Right lobe of liver (tissue), 6 donors: ENCODE measurements around the gene PTPRD. TPM values are rescaled to one million over a fixed set of nuclear protein-coding genes. Genes with fewer than 3 reads are reported as not detected.
A peak's percentile ranks its signal among the peaks of the same experiment; 100 is the strongest.
"Not testable (repeated sequence)": the region's sequence is repeated elsewhere in the genome, so short reads cannot be mapped to it uniquely, and the experiment has no call there.

Experiments used
- ATAC-seq, 4 donors: fragments of 200-7000 bp; cut with Tn5 transposase; one replicate each; pipeline ENCODE4 v1.9.1; 2020; ENCODE audit warnings: mild to moderate bottlenecking in 4 of 4, moderate library complexity in 4 of 4
- DNase-seq, 3 donors: peaks; one replicate each; pipeline ENCODE4 v3.0.0-alpha.2; 2020
- H3K27ac ChIP-seq, 3 donors: fragments of 200-600 bp; one replicate each; pipeline ENCODE4 v1.8.0; 2022
- H3K27me3 ChIP-seq, 2 donors: fragments of 200-600 bp; one replicate each; pipeline ENCODE4 v1.8.0; 2022
- H3K36me3 ChIP-seq, 4 donors: fragments of 200-600 bp; sonication (generic) in 1 of 4; one replicate each; pipeline versions ENCODE4 v1.5.1 to v1.8.0; 2017 to 2022; ENCODE audit warnings: control low read depth in 1 of 4
- H3K4me1 ChIP-seq, 4 donors: fragments of 200-600 bp; sonication (generic) in 1 of 4; one replicate each; pipeline versions ENCODE4 v1.5.1 to v1.8.0; 2017 to 2022; ENCODE audit warnings: control low read depth in 1 of 4
- H3K4me3 ChIP-seq, 3 donors: fragments of 200-600 bp; one replicate each; pipeline ENCODE4 v1.8.0; 2022
- H3K9me3 ChIP-seq, 4 donors: fragments of 200-600 bp; sonication (generic) in 1 of 4; one replicate each; pipeline versions ENCODE4 v1.5.1 to v1.8.0; 2017 to 2022; ENCODE audit warnings: control low read depth in 1 of 4
- CTCF ChIP-seq, 4 donors: fragments of 200-600 bp in 3 of 4; fragments of 450-650 bp in 1 of 4; IDR thresholded peaks; one replicate each; pipeline versions ENCODE4 v1.5.1 to v1.8.0; 2016 to 2022; ENCODE audit warnings: antibody characterized with exemption in 4 of 4, mild to moderate bottlenecking in 2 of 4
- POLR2A ChIP-seq: fragments of 450-650 bp; IDR thresholded peaks from one replicate; pipeline ENCODE4 v1.6.1; 2017; ENCODE audit warnings: antibody characterized with exemption, mild to moderate bottlenecking
- WGBS: methylation state at CpG from one replicate; pipeline ENCODE4 v1.1.6; 2018; ENCODE audit warnings: low coverage, low lambda C conversion rate; ENCODE audit not compliant: insufficient coverage; ENCODE audit errors: missing lambda C conversion rate; 5-methylcytosine and 5-hydroxymethylcytosine counted together
- intact Hi-C, 2 donors: fragments of 100-400 bp; cut with DNase I; formaldehyde crosslinking; loops; one replicate each; pipeline versions ENCODE4 v1.11.2 to v1.14.1; 2022
- total RNA-seq, 6 experiments: library from RNA; depleted of rRNA in 2 of 6; stranded (reverse); fragments of >200 nt in 2 of 6; fragmentation: NEBNext Ultra II Directional in 3 of 6; extraction: Animal tissue kit (Norgen Biotek cat#: 25700) in 3 of 6; gene quantifications; one replicate each; pipeline versions ENCODE4 v1.1.0 to v1.2.4, GENCODE V29; 2016 to 2023
- donor health status: DM: no; HTN: yes; CAD: no.
- donor health status: DM: no; HTN: no; CAD: no.
- donor health status: DM: no; HTN: no; CAD: no.
- donor health status: DM: no; HTN: yes; CAD: no.
- donor health status: DM: no; HTN: yes; CAD: no.

The PTPRD gene
- total RNA-seq, 6 experiments from 2014 or later, result 5.4 to 29.8 (median 13.9) TPM

- ATAC-seq, result no peak
- H3K4me1 ChIP-seq, result no peaks in the 10 kb centered on the region
- H3K9me3 ChIP-seq, result no peaks in the 10 kb centered on the region
- H3K27ac ChIP-seq, result no peak overlapping the region
- no peaks in the 10 kb centered on the region for H3K36me3 ChIP-seq
- no peak for DNase-seq
- intact Hi-C loops, result no loop called here
- TF ChIP-seq POLR2A (no peak), CTCF (IDR thresholded peaks at IDR 0.05) (no peak)
- 59% methylated on average over 1 of the region's 1 CpG for WGBS
- H3K27me3 ChIP-seq, result no peaks in the 10 kb centered on the region
- H3K4me3 ChIP-seq, result no peak overlapping the region
These were observed 1534.5 kb downstream of the PTPRD start for GRCh38 chr9:9078301-9078700.

GRCh38 chr9:9061627-9062026 lies 1551.2 kb downstream of the PTPRD start:
- TF ChIP-seq POLR2A (no peak), CTCF (IDR thresholded peaks at IDR 0.05) (no peak)

GRCh38 chr9:9054354-9054992 lies 1558.3 kb downstream of the PTPRD start:
- no peak for TF ChIP-seq POLR2A
- intact Hi-C loops, result no loop called here
- no peaks in the 10 kb centered on the region for H3K9me3 ChIP-seq
- 27% methylated on average over 3 of the region's 3 CpGs for WGBS
- H3K27me3 ChIP-seq, result no peaks in the 10 kb centered on the region
- no peaks in the 10 kb centered on the region for H3K36me3 ChIP-seq
- DNase-seq, result no peak
- peaks cover 0 to 14% (median 0%) of the 10 kb centered on the region in 4 donors for H3K4me1 ChIP-seq
- H3K4me3 ChIP-seq, result no peak overlapping the region
- no peak overlapping the region for H3K27ac ChIP-seq
- ATAC-seq, result peak; percentile 93 to 99 (median 98)

More at GRCh38 chr9:9061627-9062026, 1551.2 kb downstream of the PTPRD start:
- no peaks in the 10 kb centered on the region for H3K36me3 ChIP-seq
- no peak overlapping the region for H3K27ac ChIP-seq
- DNase-seq (no peak), ATAC-seq (no peak)
- H3K4me3 ChIP-seq, result no peak overlapping the region
- intact Hi-C loops, result no loop called here
- H3K27me3 ChIP-seq, result no peaks in the 10 kb centered on the region
- WGBS, result 27% methylated on average over 2 of the region's 2 CpGs
- H3K9me3 ChIP-seq, result no peaks in the 10 kb centered on the region
- no peaks in the 10 kb centered on the region for H3K4me1 ChIP-seq

- Histone ChIP-seq H3K4me1 (peaks cover 0 to 4% (median 0%) of the 10 kb centered on the region in 4 donors), H3K27me3 (peaks cover 0 to 14% of the 10 kb centered on the region in 2 donors), H3K9me3 (no peaks in the 10 kb centered on the region), H3K4me3 (no peak overlapping the region), H3K27ac (no peak overlapping the region), H3K36me3 (no peaks in the 10 kb centered on the region)
- intact Hi-C loops, result no loop called here
- 58% methylated on average over 2 of the region's 2 CpGs for WGBS
- ATAC-seq (no peak), DNase-seq (no peak)
- TF ChIP-seq POLR2A (no peak), CTCF (IDR thresholded peaks at IDR 0.05) (no peak)
These were observed 1567.2 kb downstream of the PTPRD start for GRCh38 chr9:9045572-9045971.

- H3K4me1 ChIP-seq, result peaks cover 0 to 4% (median 0%) of the 10 kb centered on the region in 4 donors
- no peak for DNase-seq
- H3K27ac ChIP-seq, result no peak overlapping the region
- ATAC-seq, result no peak
- H3K27me3 ChIP-seq, result peaks cover 0 to 14% of the 10 kb centered on the region in 2 donors
- no peaks in the 10 kb centered on the region for H3K9me3 ChIP-seq
- H3K4me3 ChIP-seq, result no peak overlapping the region
- WGBS, result 32% methylated on average over 4 of the region's 4 CpGs
- intact Hi-C loops, result no loop called here
- H3K36me3 ChIP-seq, result no peaks in the 10 kb centered on the region
- TF ChIP-seq CTCF (IDR thresholded peaks at IDR 0.05), result no peak
- TF ChIP-seq POLR2A, result no peak
These were observed 1567.7 kb downstream of the PTPRD start for GRCh38 chr9:9045072-9045471.

- H3K9me3 ChIP-seq, H3K27ac ChIP-seq, ATAC-seq, H3K4me3 ChIP-seq, H3K4me1 ChIP-seq, intact Hi-C loops, DNase-seq, H3K36me3 ChIP-seq: not testable (repeated sequence)
- WGBS, result 100% methylated on average over 3 of the region's 3 CpGs
- H3K27me3 ChIP-seq, result peaks cover 0 to 14% of the 10 kb centered on the region in 2 donors
These were observed 1569.0 kb downstream of the PTPRD start for GRCh38 chr9:9043788-9044187.
